HG03097 (cell line): Measurements from ENCODE around the gene ADARB1.
"Not testable (repeated sequence)": the region's sequence is repeated elsewhere in the genome, so short reads cannot be mapped to it uniquely, and the experiment has no call there.

Experiments used
- ATAC-seq: cut with Tn5 transposase; IDR thresholded peaks from one replicate; pipeline ENCODE4 v1.9.1; 2021; ENCODE audit not compliant: unreplicated experiment, low FRiP score

The ADARB1 gene, protein sequence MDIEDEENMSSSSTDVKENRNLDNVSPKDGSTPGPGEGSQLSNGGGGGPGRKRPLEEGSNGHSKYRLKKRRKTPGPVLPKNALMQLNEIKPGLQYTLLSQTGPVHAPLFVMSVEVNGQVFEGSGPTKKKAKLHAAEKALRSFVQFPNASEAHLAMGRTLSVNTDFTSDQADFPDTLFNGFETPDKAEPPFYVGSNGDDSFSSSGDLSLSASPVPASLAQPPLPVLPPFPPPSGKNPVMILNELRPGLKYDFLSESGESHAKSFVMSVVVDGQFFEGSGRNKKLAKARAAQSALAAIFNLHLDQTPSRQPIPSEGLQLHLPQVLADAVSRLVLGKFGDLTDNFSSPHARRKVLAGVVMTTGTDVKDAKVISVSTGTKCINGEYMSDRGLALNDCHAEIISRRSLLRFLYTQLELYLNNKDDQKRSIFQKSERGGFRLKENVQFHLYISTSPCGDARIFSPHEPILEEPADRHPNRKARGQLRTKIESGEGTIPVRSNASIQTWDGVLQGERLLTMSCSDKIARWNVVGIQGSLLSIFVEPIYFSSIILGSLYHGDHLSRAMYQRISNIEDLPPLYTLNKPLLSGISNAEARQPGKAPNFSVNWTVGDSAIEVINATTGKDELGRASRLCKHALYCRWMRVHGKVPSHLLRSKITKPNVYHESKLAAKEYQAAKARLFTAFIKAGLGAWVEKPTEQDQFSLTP

DNA sequence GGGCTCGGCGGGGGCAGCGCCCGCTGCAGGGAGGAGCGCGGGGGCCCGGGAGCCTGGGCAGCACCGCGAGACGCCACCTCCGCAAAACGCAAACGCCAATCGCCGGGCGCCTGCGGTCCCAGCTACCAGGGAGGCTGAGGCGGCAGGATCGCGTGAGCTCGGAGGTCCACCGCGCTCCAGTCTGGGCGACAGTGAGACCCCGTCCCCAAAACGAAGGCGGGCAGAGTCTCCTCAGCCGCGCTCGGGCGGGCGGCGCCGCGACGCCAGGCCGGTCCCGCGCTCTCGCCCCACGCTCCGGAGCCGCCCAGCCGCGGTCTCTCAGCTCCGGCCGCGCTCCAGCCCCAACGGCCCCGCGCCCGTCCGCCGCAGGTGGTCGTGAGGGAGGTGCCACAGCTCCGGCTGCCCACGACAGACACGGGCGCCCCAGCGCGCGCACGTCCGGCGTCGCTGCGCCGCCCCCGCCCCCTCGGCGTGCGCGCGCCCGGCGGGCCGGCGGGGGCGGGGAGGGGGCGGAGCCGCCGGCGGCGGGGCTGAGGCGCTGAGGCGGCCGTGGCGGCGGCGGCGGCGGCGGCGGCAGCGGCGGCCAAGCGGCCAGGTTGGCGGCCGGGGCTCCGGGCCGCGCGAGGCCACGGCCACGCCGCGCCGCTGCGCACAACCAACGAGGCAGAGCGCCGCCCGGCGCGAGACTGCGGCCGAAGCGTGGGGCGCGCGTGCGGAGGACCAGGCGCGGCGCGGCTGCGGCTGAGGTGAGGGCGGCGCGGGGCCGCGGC, at the start of gene ADARB1:
Gene ADARB1, plus strand, starts transcription at position 533 of the 770 bp plus-strand sequence. CDS start 97,077 bp downstream, outside the sequence.
- ATAC-seq: no peak

DNA sequence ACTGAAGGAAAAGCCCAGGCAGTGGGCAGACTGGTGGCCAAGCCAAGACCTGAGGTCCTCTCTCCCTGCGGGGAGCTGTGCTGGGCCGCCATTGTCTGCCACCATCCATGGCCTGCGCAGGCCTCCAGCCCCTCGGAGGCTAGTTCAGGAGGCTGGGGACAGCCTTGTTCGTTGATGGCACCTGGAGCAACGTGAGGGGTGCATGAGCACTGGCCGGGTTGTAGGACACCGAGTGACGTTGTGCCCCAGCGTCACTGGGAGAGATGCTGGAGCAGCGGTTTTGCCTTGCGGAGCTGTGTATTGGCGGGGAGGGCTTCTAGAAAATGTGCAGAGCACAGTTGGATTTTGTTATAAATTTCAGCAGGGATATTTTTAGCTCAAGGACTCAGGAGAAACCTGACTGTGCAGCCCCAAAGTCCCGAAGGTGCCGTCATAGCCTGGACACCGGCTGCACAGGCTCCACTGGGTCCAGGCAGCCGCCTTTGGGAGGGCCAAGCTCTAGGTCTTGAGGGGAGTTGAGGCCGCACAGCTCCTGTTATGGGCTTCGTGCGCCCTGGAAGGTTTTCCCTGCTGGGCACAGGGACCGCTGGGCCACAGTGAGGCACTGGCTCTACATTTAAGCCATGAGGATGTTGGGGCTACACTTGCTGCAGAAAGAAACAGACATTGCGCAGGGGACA, 48.2 kb upstream of the ADARB1 start:
- no peak for ATAC-seq

DNA sequence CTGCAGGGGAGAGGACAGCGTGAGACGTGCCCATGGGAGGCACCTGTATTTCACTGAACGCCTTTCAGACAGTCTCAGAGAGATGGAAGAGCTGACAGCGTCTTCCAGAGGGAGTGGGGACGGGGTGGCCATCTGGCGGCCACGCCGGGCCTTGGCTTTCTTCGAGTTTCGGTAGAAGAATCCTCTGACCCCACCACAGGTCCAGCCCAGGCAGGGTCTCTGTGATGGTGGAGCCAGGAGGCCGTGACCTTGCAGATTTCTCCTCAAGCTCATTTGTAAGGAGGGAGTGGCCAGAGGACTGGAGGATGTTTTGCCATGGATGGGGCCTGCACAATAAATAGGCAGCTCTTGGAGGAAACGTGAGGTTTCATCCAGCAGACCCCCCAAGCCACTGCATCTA, 47.6 kb upstream of the ADARB1 start:
- no peak for ATAC-seq

DNA sequence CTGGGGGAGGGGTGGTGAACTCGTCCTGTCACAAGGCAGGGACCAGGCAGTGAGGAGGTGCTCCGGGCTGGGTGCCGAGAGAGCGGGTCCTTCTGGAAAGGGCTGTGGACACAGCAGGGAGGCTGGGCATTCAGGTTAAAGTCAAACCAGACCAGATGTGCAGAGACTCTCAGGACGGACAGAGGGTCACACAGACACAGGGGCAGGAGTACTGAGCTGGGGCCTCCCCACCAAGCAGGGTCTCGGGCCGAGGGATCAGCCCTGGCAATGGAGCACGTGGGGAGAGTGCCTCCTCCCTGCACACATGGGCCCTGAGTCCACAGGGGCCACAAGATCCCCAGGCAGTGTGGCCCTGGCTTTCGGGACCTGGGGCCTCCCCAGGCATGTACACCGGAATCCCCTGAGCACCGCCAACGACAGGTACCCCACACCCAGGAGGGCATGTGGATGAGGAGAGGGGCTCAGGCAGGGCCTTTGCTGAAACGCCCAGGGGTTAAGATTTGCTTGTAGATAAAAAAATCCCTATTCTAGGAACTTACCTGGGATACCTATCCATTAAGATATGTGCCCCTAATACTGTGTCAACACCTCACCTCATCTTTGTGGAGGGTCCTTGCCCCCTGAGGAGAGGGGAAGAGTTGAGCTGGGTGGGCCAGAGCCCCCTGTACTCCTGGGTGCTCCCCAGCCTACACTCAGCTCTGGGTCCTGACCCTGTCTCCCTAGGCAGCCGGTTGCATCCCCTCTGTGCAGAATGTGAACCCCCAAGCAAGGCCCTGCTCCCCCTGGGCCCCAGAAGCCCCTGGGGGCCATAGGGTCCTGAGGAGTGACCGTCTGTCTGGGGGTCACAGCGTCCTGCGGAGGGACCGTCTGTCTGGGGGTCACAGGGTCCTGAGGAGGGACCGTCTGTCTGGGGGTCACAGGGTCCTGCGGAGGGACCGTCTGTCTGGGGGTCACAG, 46.9 kb upstream of the ADARB1 start:
- ATAC-seq: no peak

- not testable (repeated sequence) for ATAC-seq
These were observed 45.7 kb upstream of the ADARB1 start for GRCh38 chr21:45028645-45029044.

GRCh38 chr21:45029298-45029947, 45.0 kb upstream of the ADARB1 start:
- no peak for ATAC-seq

- no peak for ATAC-seq
These were observed 44.3 kb upstream of the ADARB1 start for GRCh38 chr21:45029948-45030681.

DNA sequence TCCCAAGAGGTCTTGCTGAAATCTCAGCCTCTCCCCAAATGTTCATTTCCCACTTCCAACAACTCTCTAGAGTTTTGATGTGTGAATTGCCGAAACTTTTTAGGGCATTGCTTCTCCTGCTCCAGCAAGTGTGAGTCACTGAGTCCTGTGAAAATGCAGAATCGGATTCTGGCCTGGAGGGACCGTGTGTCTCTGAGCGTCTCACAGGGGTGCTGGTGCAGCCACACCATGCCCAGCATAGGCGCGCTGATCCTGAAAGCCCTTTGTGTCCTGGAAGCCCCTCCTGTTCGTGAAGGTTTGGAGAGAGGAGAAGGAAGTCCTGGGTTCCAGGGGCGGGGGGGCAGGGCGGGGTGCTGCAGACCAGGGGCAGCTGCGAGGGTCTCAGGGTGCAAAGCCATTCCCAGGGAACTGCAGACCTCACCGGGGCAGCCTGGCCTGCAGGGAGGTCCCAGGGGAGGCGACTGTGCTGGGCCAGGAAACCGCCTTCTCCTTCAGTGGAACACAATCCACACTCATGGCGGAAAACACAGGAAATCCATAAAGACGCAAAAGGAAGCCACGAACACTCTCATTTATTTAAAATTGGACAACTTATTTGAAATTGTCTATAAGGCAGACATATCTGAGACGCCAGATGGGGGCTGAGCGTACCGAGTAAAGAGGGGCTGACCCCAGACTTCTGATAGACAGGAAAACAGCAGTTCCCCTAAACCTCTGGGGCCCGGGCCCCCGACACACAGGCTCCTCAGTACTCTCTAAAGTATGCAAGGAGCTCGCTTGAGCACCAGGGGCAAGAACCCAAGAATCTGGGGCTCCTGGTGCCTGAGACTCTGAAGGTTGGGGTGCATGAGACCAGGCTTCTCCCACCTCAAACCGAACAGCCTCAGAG, 43.5 kb upstream of the ADARB1 start:
- no peak for ATAC-seq

GRCh38 chr21:45031571-45032191, 42.7 kb upstream of the ADARB1 start:
- no peak for ATAC-seq

DNA sequence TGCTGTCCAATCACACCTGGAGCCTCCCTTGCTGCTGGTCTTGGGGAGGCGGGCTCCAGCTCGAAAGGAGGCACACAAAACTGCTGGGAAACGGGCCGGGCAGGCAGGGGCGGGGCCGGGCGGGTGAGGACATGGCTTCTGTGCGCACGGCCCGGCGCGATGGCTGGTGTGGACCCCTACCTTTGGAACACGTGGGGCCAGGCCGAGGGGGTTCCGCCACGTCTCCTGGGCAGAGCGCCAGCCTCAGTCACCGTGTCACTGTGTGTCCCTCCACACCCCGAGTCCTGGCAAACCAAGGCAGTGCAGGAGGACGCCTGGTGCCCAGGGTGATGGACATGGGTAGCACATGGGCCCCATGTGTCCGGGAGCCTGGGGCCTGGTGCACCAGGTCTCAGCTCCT, 42.0 kb upstream of the ADARB1 start:
- no peak for ATAC-seq

- ATAC-seq: no peak
These were observed 41.2 kb upstream of the ADARB1 start for GRCh38 chr21:45032977-45033710.

DNA sequence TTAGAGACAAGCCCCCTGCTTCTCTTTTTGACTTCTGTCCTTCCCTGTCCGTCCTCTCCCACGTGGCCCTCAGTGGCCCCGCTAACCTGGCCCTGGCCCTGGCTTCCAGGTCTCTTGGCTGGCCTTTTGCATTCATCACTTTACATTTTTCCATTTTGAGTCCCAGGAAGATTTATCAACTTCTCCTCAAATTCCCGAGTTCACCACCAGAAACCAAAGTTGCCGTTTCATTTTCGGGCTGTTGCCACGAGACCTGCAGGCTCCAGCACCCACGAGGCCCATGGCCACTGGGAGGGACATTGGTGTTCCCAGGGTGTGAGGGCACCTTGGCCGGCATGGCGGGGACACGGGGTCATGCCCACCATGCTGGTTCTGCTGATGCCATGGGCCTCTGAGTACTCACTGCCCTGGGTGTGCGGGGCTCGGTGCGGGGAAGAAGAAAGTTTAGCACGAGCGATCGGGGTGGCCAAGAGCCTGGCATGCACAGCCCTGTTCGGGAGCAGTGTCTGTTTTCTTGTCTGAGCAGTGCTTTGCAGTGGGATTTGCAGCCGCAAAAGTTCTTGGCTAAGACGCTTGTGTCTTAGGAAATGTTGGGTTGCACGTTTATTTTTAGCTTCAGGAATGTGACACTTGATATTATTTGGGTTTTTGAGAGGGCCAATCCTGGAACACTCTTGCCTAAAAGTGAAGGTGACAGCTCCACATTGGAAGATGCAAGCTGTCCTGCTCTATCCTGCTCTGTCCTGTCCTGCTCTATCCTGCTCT, 40.4 kb upstream of the ADARB1 start:
- no peak for ATAC-seq

DNA sequence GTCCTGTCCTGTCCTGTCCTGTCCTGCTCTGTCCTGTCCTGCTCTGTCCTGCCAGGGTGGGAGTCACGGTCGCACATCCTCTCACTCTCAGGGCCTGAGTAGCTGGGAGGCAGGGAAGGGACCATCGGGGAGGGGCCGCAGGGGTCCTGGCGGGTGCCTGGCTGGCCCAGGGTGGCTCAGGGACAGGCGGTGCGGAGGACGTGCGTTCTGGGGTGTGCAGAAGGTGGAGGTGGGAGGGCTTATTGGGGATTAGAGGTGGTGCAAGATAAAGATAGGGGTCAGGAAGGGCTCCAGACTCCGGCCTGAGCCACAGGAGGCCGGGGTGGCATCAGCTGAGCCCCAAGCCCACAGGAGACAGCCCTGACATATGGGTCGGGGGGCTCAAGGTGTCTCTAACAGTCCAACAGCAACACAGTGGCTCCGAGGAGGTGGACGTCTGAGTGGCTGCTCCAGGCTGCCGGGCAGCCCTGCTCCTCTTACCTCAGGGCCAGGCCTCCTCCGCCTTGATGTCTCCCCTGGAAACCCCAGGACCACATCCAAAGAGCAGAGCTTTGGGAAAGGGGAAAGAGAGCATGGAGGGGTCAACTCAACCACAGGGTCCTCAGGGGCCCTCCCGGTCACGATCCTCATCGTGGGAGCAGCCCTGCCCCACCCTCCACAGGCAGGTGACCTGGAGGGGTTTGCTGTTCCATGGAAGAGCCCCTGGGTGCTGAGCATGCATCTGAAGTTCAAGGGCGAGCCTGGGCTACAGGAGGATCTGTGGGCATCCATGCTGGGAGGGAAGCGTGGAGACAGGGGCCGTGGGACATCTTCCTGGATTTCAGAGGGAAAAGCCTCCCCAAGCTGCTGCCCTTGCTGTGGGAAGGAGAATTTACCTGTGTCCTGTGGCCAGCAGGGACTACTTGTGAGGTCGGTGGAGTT, 39.6 kb upstream of the ADARB1 start:
- no peak for ATAC-seq

DNA sequence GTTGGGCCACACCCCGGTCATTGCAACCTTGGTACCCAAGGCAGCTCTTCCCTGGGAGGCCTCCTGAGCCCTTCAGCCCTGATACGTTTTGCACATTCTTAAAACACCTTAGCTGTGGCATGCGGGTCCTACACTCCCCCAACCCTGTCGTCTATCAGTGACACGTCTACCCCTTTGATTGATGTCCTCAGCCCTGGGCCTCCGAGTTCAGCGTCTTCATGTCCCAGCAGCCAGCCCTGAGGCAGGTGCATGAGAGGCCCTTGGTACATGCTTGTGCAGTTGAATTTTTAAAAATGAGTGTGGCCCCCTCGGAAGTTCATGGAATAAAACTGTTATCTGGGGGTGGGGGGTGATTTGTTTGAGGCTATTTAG, 38.9 kb upstream of the ADARB1 start:
- no peak for ATAC-seq

- no peak for ATAC-seq
These were observed 37.8 kb upstream of the ADARB1 start for GRCh38 chr21:45036630-45037029.
